Lower leg skin (tissue), 3 donors: Measurements from ENCODE around the gene LAP3.

Experiments used
- POLR2A ChIP-seq, 2 donors: fragments of 450-650 bp; IDR thresholded peaks; one replicate each; pipeline ENCODE4 v1.6.1; 2016 to 2017; ENCODE audit warnings: antibody characterized with exemption in 2 of 2, mild to moderate bottlenecking in 1 of 2, moderate library complexity in 1 of 2
- TF ChIP-seq, protein P1 (sequence below), 3 donors: fragments of 450-650 bp; IDR thresholded peaks; one replicate each; pipeline ENCODE4 v1.5.1; 2016; ENCODE audit warnings: antibody characterized with exemption in 3 of 3, mild to moderate bottlenecking in 3 of 3, moderate library complexity in 2 of 3

DNA sequence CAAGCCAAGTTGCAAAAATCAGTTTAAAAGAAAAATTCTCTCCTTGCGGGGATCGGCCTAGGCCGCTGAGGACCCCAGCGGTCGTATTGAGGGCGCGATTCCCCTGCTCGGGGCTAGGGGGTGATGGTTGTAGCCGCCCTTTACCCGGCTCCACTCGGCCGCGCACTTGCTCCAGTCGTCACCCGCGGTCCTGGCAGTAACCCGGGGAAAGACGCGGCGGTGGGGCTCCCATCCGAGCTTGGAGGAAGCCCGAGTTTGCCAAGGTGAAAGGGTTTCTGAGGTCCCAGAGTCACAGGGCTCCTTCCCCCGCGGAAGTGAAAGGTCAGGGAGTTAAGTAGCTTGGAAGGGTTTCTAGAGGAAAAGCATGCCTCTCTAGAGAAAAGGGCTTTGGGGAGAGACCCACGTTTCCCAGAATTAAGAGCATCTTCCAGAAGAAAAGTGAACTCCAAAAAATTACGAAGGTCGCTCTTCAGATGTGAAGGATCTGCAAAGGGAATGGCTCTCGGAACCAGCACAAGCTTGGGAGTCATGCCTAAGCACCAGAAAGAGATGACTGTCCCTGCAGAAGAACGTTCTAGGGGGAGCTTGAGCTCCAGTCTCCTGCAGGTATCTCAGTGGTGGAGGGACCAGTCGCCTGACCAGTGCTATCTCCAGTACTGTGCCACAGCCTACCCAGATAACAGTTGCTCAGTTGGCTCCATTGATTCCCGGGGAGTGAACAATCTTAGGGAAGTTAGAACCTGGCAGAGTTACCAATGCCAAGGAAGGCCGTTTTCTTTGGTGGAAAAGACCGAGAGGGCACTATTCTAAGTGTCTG lies 875 bp downstream of the LAP3 start:
- TF ChIP-seq, protein P1, sequence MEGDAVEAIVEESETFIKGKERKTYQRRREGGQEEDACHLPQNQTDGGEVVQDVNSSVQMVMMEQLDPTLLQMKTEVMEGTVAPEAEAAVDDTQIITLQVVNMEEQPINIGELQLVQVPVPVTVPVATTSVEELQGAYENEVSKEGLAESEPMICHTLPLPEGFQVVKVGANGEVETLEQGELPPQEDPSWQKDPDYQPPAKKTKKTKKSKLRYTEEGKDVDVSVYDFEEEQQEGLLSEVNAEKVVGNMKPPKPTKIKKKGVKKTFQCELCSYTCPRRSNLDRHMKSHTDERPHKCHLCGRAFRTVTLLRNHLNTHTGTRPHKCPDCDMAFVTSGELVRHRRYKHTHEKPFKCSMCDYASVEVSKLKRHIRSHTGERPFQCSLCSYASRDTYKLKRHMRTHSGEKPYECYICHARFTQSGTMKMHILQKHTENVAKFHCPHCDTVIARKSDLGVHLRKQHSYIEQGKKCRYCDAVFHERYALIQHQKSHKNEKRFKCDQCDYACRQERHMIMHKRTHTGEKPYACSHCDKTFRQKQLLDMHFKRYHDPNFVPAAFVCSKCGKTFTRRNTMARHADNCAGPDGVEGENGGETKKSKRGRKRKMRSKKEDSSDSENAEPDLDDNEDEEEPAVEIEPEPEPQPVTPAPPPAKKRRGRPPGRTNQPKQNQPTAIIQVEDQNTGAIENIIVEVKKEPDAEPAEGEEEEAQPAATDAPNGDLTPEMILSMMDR (IDR thresholded peaks at IDR 0.05): no peak
- no peak for TF ChIP-seq POLR2A (IDR thresholded peaks at IDR 0.05)
